ENCODE results near the gene RINT1. TPM values are rescaled to one million over a fixed set of nuclear protein-coding genes. Genes with fewer than 3 reads are reported as not detected.

The RINT1 gene
- total and polyA plus RNA-seq, 2 donors (not counting 1 experiment from before 2014, with no cell fraction given), result 16.3 to 26.0 TPM

- DNase-seq (ENCODE audit: low read depth in 2 of 2), result no peak
- Histone ChIP-seq H3K27me3 (ENCODE audit: control insufficient read depth, insufficient read depth, low read length) (no peaks in the 10 kb centered on the region), H2AFZ (ENCODE audit: low read length) (no peak overlapping the region), H3K79me2 (ENCODE audit: control insufficient read depth, insufficient read depth, low read length) (peaks cover 7% of the 10 kb centered on the region), H3K27ac (ENCODE audit: insufficient read depth, low read length) (no peak overlapping the region), H3K4me2 (ENCODE audit: extremely low read depth, insufficient read depth, low read length) (no peak overlapping the region), H3K9me3 (ENCODE audit: control insufficient read depth, insufficient read depth, low read depth, low read length) (no peaks in the 10 kb centered on the region), H3K4me1 (ENCODE audit: control insufficient read depth, extremely low read depth, insufficient read depth, low read length) (no peaks in the 10 kb centered on the region), H3K9ac (ENCODE audit: insufficient read depth, low read length) (no peak overlapping the region), H3K36me3 (ENCODE audit: control insufficient read depth, insufficient read depth, low read length) (peaks cover 3% of the 10 kb centered on the region), H3K4me3 (replicated peaks in 1 of 4; ENCODE audit: control extremely low read depth in 1 of 4, insufficient read depth in 1 of 4, low read depth in 3 of 4, low read length in 4 of 4) (no peak overlapping the region), H4K20me1 (ENCODE audit: control insufficient read depth, extremely low read depth, insufficient read depth, low read length) (no peaks in the 10 kb centered on the region)
- TF ChIP-seq EZH2 (IDR thresholded peaks at IDR 0.05; ENCODE audit: low read length, missing control alignments) (no peak), CTCF (conservative IDR thresholded peaks at IDR 0.05 in 1 of 2, IDR thresholded peaks at IDR 0.05 in 1 of 2; ENCODE audit: low read depth in 1 of 2, low read length in 2 of 2) (no peak)
Observed at GRCh38 chr7:105538339-105538738, 6.3 kb downstream of the RINT1 start.

GRCh38 chr7:105559926-105560325 lies 27.9 kb downstream of the RINT1 start:
- no peak overlapping the region for H3K4me3 ChIP-seq (replicated peaks in 1 of 4; ENCODE audit: control extremely low read depth in 1 of 4, insufficient read depth in 1 of 4, low read depth in 3 of 4, low read length in 4 of 4)
- H3K27me3 ChIP-seq (ENCODE audit: control insufficient read depth, insufficient read depth, low read length), result no peaks in the 10 kb centered on the region
- H2AFZ ChIP-seq (ENCODE audit: low read length), result no peak overlapping the region
- H3K9me3 ChIP-seq (ENCODE audit: control insufficient read depth, insufficient read depth, low read depth, low read length), result no peaks in the 10 kb centered on the region
- no peaks in the 10 kb centered on the region for H3K4me1 ChIP-seq (ENCODE audit: control insufficient read depth, extremely low read depth, insufficient read depth, low read length)
- H3K36me3 ChIP-seq (ENCODE audit: control insufficient read depth, insufficient read depth, low read length), result peaks cover 1% of the 10 kb centered on the region
- no peak overlapping the region for H3K27ac ChIP-seq (ENCODE audit: insufficient read depth, low read length)
- H3K9ac ChIP-seq (ENCODE audit: insufficient read depth, low read length), result no peak overlapping the region
- no peaks in the 10 kb centered on the region for H3K79me2 ChIP-seq (ENCODE audit: control insufficient read depth, insufficient read depth, low read length)
- no peak overlapping the region for H3K4me2 ChIP-seq (ENCODE audit: extremely low read depth, insufficient read depth, low read length)
- no peak for DNase-seq (ENCODE audit: low read depth in 2 of 2)
- H4K20me1 ChIP-seq (ENCODE audit: control insufficient read depth, extremely low read depth, insufficient read depth, low read length), result no peaks in the 10 kb centered on the region
- no peak for TF ChIP-seq EZH2 (IDR thresholded peaks at IDR 0.05; ENCODE audit: low read length, missing control alignments)

- no peak for DNase-seq (ENCODE audit: low read depth in 2 of 2)
Observed at GRCh38 chr7:105565190-105565589, 33.2 kb downstream of the RINT1 start.

More at GRCh38 chr7:105565190-105565589, 33.2 kb downstream of the RINT1 start:
- no peaks in the 10 kb centered on the region for H3K79me2 ChIP-seq (ENCODE audit: control insufficient read depth, insufficient read depth, low read length)
- no peaks in the 10 kb centered on the region for H4K20me1 ChIP-seq (ENCODE audit: control insufficient read depth, extremely low read depth, insufficient read depth, low read length)
- no peaks in the 10 kb centered on the region for H3K4me1 ChIP-seq (ENCODE audit: control insufficient read depth, extremely low read depth, insufficient read depth, low read length)
- H3K36me3 ChIP-seq (ENCODE audit: control insufficient read depth, insufficient read depth, low read length), result peaks cover 1% of the 10 kb centered on the region
- no peaks in the 10 kb centered on the region for H3K27me3 ChIP-seq (ENCODE audit: control insufficient read depth, insufficient read depth, low read length)
- no peak overlapping the region for H3K9ac ChIP-seq (ENCODE audit: insufficient read depth, low read length)
- H3K4me3 ChIP-seq (replicated peaks in 1 of 4; ENCODE audit: control extremely low read depth in 1 of 4, insufficient read depth in 1 of 4, low read depth in 3 of 4, low read length in 4 of 4), result no peak overlapping the region
- H3K9me3 ChIP-seq (ENCODE audit: control insufficient read depth, insufficient read depth, low read depth, low read length), result no peaks in the 10 kb centered on the region
- H3K4me2 ChIP-seq (ENCODE audit: extremely low read depth, insufficient read depth, low read length), result no peak overlapping the region
- no peak for TF ChIP-seq CTCF (conservative IDR thresholded peaks at IDR 0.05 in 1 of 2, IDR thresholded peaks at IDR 0.05 in 1 of 2; ENCODE audit: low read depth in 1 of 2, low read length in 2 of 2)
- TF ChIP-seq EZH2 (IDR thresholded peaks at IDR 0.05; ENCODE audit: low read length, missing control alignments), result no peak
- H2AFZ ChIP-seq (ENCODE audit: low read length), result no peak overlapping the region
- no peak overlapping the region for H3K27ac ChIP-seq (ENCODE audit: insufficient read depth, low read length)
